ENCODE measurements around the gene KIFC1. TPM values are rescaled to one million over a fixed set of nuclear protein-coding genes. Genes with fewer than 3 reads are reported as not detected.
"Not testable (repeated sequence)": the region's sequence is repeated elsewhere in the genome, so short reads cannot be mapped to it uniquely, and the experiment has no call there.

KIFC1 gene
- total RNA-seq, 2 experiments from 2014 or later = 1.2 to 1.6 TPM

- Mint-ChIP-seq H3K4me1 (ENCODE audit: low read depth) (peaks cover 38% of the 10 kb centered on the region), H3K27ac (peak overlapping the region; percentile 98), H3K36me3 (ENCODE audit: low read depth) (no peaks in the 10 kb centered on the region), H3K27me3 (no peaks in the 10 kb centered on the region), H3K4me3 (peak overlapping the region; percentile 90), H3K9me3 (no peaks in the 10 kb centered on the region)
- Histone ChIP-seq H3K4me3 (ENCODE audit: low read length) (peak overlapping the region; percentile 24), H3K4me1 (ENCODE audit: insufficient read depth, low read length) (peaks cover 49% of the 10 kb centered on the region), H3K9me3 (ENCODE audit: control insufficient read depth in 1 of 2, insufficient read depth in 1 of 2, low read length in 2 of 2) (no peaks in the 10 kb centered on the region), H3K36me3 (ENCODE audit: insufficient read depth, low read length) (no peaks in the 10 kb centered on the region), H3K27ac (ENCODE audit: low read depth in 1 of 2, low read length in 2 of 2) (peak overlapping the region; percentile 79 to 88), H3K27me3 (ENCODE audit: control insufficient read depth in 1 of 2, insufficient read depth in 2 of 2, low read length in 2 of 2) (no peaks in the 10 kb centered on the region)
- intact Hi-C loops (cut with DNase I, micrococcal nuclease) = loop anchor here (1.0 to 5.0 kb wide), 9 partner anchors 22 to 225 kb away; partner anchors contain the start of genes TAPBP (in 2 of the 2), CUTA (in 1 of the 2), KIFC1 (in 1 of the 2) and VPS52 (in 1 of the 2)
- peak; percentile 64 for TF ChIP-seq CTCF (IDR thresholded peaks at IDR 0.05)
- ATAC-seq (ENCODE audit: poor library complexity) = peak; percentile 52
- peak; percentile 53 to 93 (median 62) for DNase-seq
- CTCF ChIA-PET = interaction anchor here (0.6 to 3.0 kb wide), 15 partner anchors 9 to 184 kb away, joined by 3 to 32 read pairs (median 4); partner anchors contain the start of genes B3GALT4, PHF1, RGL2 and ZBTB22
- POLR2A ChIA-PET = interaction anchor here (0.5 to 3.4 kb wide), 43 partner anchors 10 to 501 kb away, joined by 3 to 155 read pairs (median 5); partner anchors contain the start of genes B3GALT4, CUTA, PFDN6 and RGL2
These were observed 46.6 kb upstream of the KIFC1 start for GRCh38 chr6:33344701-33345697.

GRCh38 chr6:33346972-33347371 is 44.7 kb upstream of the KIFC1 start:
- CTCF ChIA-PET; H3K4me3 ChIP-seq (ENCODE audit: low read length); POLR2A ChIA-PET: not testable (repeated sequence)

GRCh38 chr6:33347816-33348215 is 43.8 kb upstream of the KIFC1 start:
- H3K27me3 Mint-ChIP-seq = no peaks in the 10 kb centered on the region
- no peaks in the 10 kb centered on the region for H3K9me3 Mint-ChIP-seq
- H3K4me3 Mint-ChIP-seq = no peak overlapping the region
- no peak for DNase-seq
- H3K27ac Mint-ChIP-seq = peak overlapping the region; percentile 75
- ATAC-seq (ENCODE audit: poor library complexity) = no peak
- H3K4me3 ChIP-seq (ENCODE audit: low read length) = no peak overlapping the region
- H3K27me3 ChIP-seq (ENCODE audit: control insufficient read depth in 1 of 2, insufficient read depth in 2 of 2, low read length in 2 of 2) = no peaks in the 10 kb centered on the region
- intact Hi-C loops (cut with DNase I, micrococcal nuclease) = loop anchor here in 1 of 2 experiments (5.0 kb wide), 1 partner anchor 36 kb away; the partner anchor contains the start of gene TAPBP
- no peaks in the 10 kb centered on the region for H3K9me3 ChIP-seq (ENCODE audit: control insufficient read depth in 1 of 2, insufficient read depth in 1 of 2, low read length in 2 of 2)
- H3K4me1 ChIP-seq (ENCODE audit: insufficient read depth, low read length) = peaks cover 32% of the 10 kb centered on the region
- H3K36me3 ChIP-seq (ENCODE audit: insufficient read depth, low read length) = no peaks in the 10 kb centered on the region
- no peak for TF ChIP-seq CTCF (IDR thresholded peaks at IDR 0.05)
- POLR2A ChIA-PET = interaction anchor here (0.8 kb wide), 1 partner anchor 30 kb away, joined by 3 read pairs; no protein-coding TSS in a partner anchor
- no peaks in the 10 kb centered on the region for H3K36me3 Mint-ChIP-seq (ENCODE audit: low read depth)
- peaks cover 35% of the 10 kb centered on the region for H3K4me1 Mint-ChIP-seq (ENCODE audit: low read depth)
- CTCF ChIA-PET = no interaction called here
- no peak overlapping the region for H3K27ac ChIP-seq (ENCODE audit: low read depth in 1 of 2, low read length in 2 of 2)

More at GRCh38 chr6:33346972-33347371, 44.7 kb upstream of the KIFC1 start:
- not testable (repeated sequence) for DNase-seq; H3K9me3 ChIP-seq (ENCODE audit: control insufficient read depth in 1 of 2, insufficient read depth in 1 of 2, low read length in 2 of 2); ATAC-seq (ENCODE audit: poor library complexity); H3K9me3 Mint-ChIP-seq; H3K36me3 ChIP-seq (ENCODE audit: insufficient read depth, low read length); H3K27me3 Mint-ChIP-seq; H3K36me3 Mint-ChIP-seq (ENCODE audit: low read depth); H3K27ac ChIP-seq (ENCODE audit: low read depth in 1 of 2, low read length in 2 of 2); H3K4me3 Mint-ChIP-seq; H3K27me3 ChIP-seq (ENCODE audit: control insufficient read depth in 1 of 2, insufficient read depth in 2 of 2, low read length in 2 of 2)
- H3K4me1 ChIP-seq (ENCODE audit: insufficient read depth, low read length) = peaks cover 40% of the 10 kb centered on the region
- intact Hi-C loops (cut with DNase I, micrococcal nuclease) = loop anchor here in 1 of 2 experiments (5.0 kb wide), 1 partner anchor 35 kb away; the partner anchor contains the start of gene TAPBP
- Mint-ChIP-seq H3K27ac (peak overlapping the region; percentile 75), H3K4me1 (ENCODE audit: low read depth) (peaks cover 38% of the 10 kb centered on the region)

GRCh38 chr6:33355860-33356259 is 35.8 kb upstream of the KIFC1 start:
- H3K27ac Mint-ChIP-seq; intact Hi-C loops (cut with DNase I, micrococcal nuclease); H3K36me3 Mint-ChIP-seq (ENCODE audit: low read depth); H3K4me3 Mint-ChIP-seq; ATAC-seq (ENCODE audit: poor library complexity); H3K4me3 ChIP-seq (ENCODE audit: low read length); H3K4me1 ChIP-seq (ENCODE audit: insufficient read depth, low read length); DNase-seq; CTCF ChIA-PET; H3K27ac ChIP-seq (ENCODE audit: low read depth in 1 of 2, low read length in 2 of 2); H3K27me3 Mint-ChIP-seq; H3K9me3 Mint-ChIP-seq; H3K4me1 Mint-ChIP-seq (ENCODE audit: low read depth); POLR2A ChIA-PET; H3K9me3 ChIP-seq (ENCODE audit: control insufficient read depth in 1 of 2, insufficient read depth in 1 of 2, low read length in 2 of 2); H3K36me3 ChIP-seq (ENCODE audit: insufficient read depth, low read length); H3K27me3 ChIP-seq (ENCODE audit: control insufficient read depth in 1 of 2, insufficient read depth in 2 of 2, low read length in 2 of 2): not testable (repeated sequence)
